GM21526 (cell line): ENCODE data around the gene EID3.

Source experiments
- ATAC-seq: cut with Tn5 transposase; IDR thresholded peaks from one replicate; pipeline ENCODE4 v1.9.1; 2021; ENCODE audit warnings: moderate library complexity; ENCODE audit not compliant: unreplicated experiment, low FRiP score

The EID3 gene

GRCh38 chr12:104353012-104353981 lies 49.8 kb downstream of the EID3 start:
- no peak for ATAC-seq

- ATAC-seq, result no peak
Measured at GRCh38 chr12:104354167-104354867, 50.8 kb downstream of the EID3 start.
